Measurements from ENCODE around the gene SORL1.
"Not testable (repeated sequence)": the region's sequence is repeated elsewhere in the genome, so short reads cannot be mapped to it uniquely, and the experiment has no call there.

DNA sequence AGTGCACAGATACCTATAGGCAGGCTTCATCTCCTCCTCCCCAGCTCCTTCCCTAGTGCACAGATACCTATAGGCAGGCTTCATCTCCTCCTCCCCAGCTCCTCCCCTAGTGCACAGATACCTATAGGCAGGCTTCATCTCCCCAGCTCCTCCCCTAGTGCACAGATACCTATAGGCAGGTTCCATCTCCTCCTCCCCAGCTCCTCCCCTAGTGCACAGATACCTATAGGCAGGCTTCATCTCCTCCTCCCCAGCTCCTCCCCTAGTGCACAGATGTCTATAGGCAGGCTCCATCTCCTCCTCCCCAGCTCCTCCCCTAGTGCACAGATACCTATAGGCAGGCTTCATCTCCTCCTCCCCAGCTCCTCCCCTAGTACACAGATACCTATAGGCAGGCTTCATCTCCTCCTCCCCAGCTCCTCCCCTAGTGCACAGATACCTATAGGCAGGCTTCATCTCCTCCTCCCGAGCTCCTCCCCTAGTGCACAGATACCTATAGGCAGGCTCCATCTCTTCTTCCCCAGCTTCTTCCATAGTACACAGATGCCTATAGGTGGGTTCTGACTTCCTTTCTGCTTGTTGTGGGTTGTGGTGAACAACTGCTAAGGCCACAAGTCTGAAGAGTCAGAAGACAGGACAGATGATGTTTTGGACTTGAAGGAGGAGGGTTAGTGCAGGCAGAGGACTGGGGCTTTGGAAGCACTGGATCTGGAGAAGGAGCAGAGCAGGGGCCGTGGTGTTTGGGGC lies 29.5 kb downstream of the SORL1 start:
- TF ChIP-seq, protein P1, sequence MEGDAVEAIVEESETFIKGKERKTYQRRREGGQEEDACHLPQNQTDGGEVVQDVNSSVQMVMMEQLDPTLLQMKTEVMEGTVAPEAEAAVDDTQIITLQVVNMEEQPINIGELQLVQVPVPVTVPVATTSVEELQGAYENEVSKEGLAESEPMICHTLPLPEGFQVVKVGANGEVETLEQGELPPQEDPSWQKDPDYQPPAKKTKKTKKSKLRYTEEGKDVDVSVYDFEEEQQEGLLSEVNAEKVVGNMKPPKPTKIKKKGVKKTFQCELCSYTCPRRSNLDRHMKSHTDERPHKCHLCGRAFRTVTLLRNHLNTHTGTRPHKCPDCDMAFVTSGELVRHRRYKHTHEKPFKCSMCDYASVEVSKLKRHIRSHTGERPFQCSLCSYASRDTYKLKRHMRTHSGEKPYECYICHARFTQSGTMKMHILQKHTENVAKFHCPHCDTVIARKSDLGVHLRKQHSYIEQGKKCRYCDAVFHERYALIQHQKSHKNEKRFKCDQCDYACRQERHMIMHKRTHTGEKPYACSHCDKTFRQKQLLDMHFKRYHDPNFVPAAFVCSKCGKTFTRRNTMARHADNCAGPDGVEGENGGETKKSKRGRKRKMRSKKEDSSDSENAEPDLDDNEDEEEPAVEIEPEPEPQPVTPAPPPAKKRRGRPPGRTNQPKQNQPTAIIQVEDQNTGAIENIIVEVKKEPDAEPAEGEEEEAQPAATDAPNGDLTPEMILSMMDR (IDR thresholded peaks at IDR 0.05): not testable (repeated sequence)
- not testable (repeated sequence) for TF ChIP-seq POLR2A, POLR2AphosphoS5 (IDR thresholded peaks at IDR 0.05)
